LNCaP clone FGC (cell line): ENCODE results near the gene RAB19.
"Not testable (repeated sequence)": the region's sequence is repeated elsewhere in the genome, so short reads cannot be mapped to it uniquely, and the experiment has no call there.

Experiments used
- DNase-seq: peaks from one replicate; pipeline ENCODE4 v3.0.0-alpha.2; 2011; ENCODE audit warnings: low read depth
- H3K4me3 ChIP-seq: 2 replicates; pipeline ENCODE4 v1.5.1; 2011; ENCODE audit warnings: mild to moderate bottlenecking, low read depth, low read length, control low read depth
- CTCF ChIP-seq: IDR thresholded peaks from 2 replicates; pipeline ENCODE4 v1.5.1; 2012; ENCODE audit warnings: mild to moderate bottlenecking; ENCODE audit not compliant: control insufficient read depth, insufficient read depth; ENCODE audit errors: extremely low read depth

The RAB19 gene

GRCh38 chr7:140440593-140440992 is 36.7 kb downstream of the RAB19 start:
- no peak for TF ChIP-seq CTCF
- no peak for DNase-seq

GRCh38 chr7:140441519-140441918 is 37.7 kb downstream of the RAB19 start:
- no peak overlapping the region for H3K4me3 ChIP-seq
- no peak for TF ChIP-seq CTCF
- DNase-seq, result no peak

More at GRCh38 chr7:140440593-140440992, 36.7 kb downstream of the RAB19 start:
- H3K4me3 ChIP-seq, result no peak overlapping the region

- no peak for DNase-seq
- no peak overlapping the region for H3K4me3 ChIP-seq
- TF ChIP-seq CTCF, result no peak
These were observed 42.6 kb downstream of the RAB19 start for GRCh38 chr7:140446467-140446866.

GRCh38 chr7:140447841-140448240 is 44.0 kb downstream of the RAB19 start:
- H3K4me3 ChIP-seq, result no peak overlapping the region
- TF ChIP-seq CTCF, result no peak
- DNase-seq, result no peak

GRCh38 chr7:140448781-140449480 is 45.1 kb downstream of the RAB19 start:
- TF ChIP-seq CTCF, result no peak
- no peak for DNase-seq
- no peak overlapping the region for H3K4me3 ChIP-seq

GRCh38 chr7:140451716-140452115 is 47.9 kb downstream of the RAB19 start:
- no peak for DNase-seq
- TF ChIP-seq CTCF, result no peak
- H3K4me3 ChIP-seq, result no peak overlapping the region

GRCh38 chr7:140453273-140453672 is 49.4 kb downstream of the RAB19 start:
- TF ChIP-seq CTCF, result no peak
- DNase-seq, result peak; percentile 17
- no peak overlapping the region for H3K4me3 ChIP-seq

GRCh38 chr7:140453785-140454656 is 50.2 kb downstream of the RAB19 start:
- DNase-seq, result not testable (repeated sequence)

More at GRCh38 chr7:140453785-140454656, 50.2 kb downstream of the RAB19 start:
- not testable (repeated sequence) for H3K4me3 ChIP-seq
